Measurements from ENCODE around the gene COL4A3.

COL4A3 gene

GRCh38 chr2:227163998-227164762 is at the start of gene COL4A3, which contains the start of gene COL4A4:
TSS of gene COL4A3 (plus strand) at chr2:227164624. CDS start at chr2:227164727, 103 bp downstream.
TSS of gene COL4A4 (minus strand) at chr2:227164205. CDS start at chr2:227147483, 16,722 bp downstream.
- no peak within 1 kb of the TSS for H3K27ac ChIP-seq
- in situ Hi-C loops (cut with HindIII; ENCODE audit: low pct_ligation_motif_present, low sequenced_read_pairs) = no loop called here
- no peaks in the 10 kb centered on the region for H3K36me3 ChIP-seq (replicated peaks)
- no peak for DNase-seq
- TF ChIP-seq CTCF (IDR thresholded peaks at IDR 0.05; ENCODE audit: low read depth, low read length, missing control alignments) = no peak
- H3K27me3 ChIP-seq (replicated peaks) = no peaks in the 10 kb centered on the region
- peak within 1 kb of the TSS; percentile 56 for H3K4me3 ChIP-seq (ENCODE audit: low read depth, low read length)

GRCh38 chr2:227115761-227116160 is 48.7 kb upstream of the COL4A3 start:
- DNase-seq = no peak
- no peaks in the 10 kb centered on the region for H3K27me3 ChIP-seq (replicated peaks)
- H3K4me3 ChIP-seq (ENCODE audit: low read depth, low read length) = no peak overlapping the region
- no peak for TF ChIP-seq CTCF (IDR thresholded peaks at IDR 0.05; ENCODE audit: low read depth, low read length, missing control alignments)
- in situ Hi-C loops (cut with HindIII; ENCODE audit: low pct_ligation_motif_present, low sequenced_read_pairs) = no loop called here
- no peaks in the 10 kb centered on the region for H3K36me3 ChIP-seq (replicated peaks)
- H3K27ac ChIP-seq = no peak overlapping the region

GRCh38 chr2:227117027-227117426 is 47.4 kb upstream of the COL4A3 start:
- Histone ChIP-seq H3K4me3 (ENCODE audit: low read depth, low read length) (no peak overlapping the region), H3K27me3 (replicated peaks) (no peaks in the 10 kb centered on the region), H3K36me3 (replicated peaks) (no peaks in the 10 kb centered on the region), H3K27ac (no peak overlapping the region)
- in situ Hi-C loops (cut with HindIII; ENCODE audit: low pct_ligation_motif_present, low sequenced_read_pairs) = no loop called here
- TF ChIP-seq CTCF (IDR thresholded peaks at IDR 0.05; ENCODE audit: low read depth, low read length, missing control alignments) = no peak
- DNase-seq = no peak

- TF ChIP-seq CTCF (IDR thresholded peaks at IDR 0.05; ENCODE audit: low read depth, low read length, missing control alignments) = no peak
- DNase-seq = no peak
- Histone ChIP-seq H3K27me3 (replicated peaks) (no peaks in the 10 kb centered on the region), H3K27ac (no peak overlapping the region), H3K4me3 (ENCODE audit: low read depth, low read length) (no peak overlapping the region), H3K36me3 (replicated peaks) (no peaks in the 10 kb centered on the region)
- in situ Hi-C loops (cut with HindIII; ENCODE audit: low pct_ligation_motif_present, low sequenced_read_pairs) = no loop called here
These were observed 46.6 kb upstream of the COL4A3 start for GRCh38 chr2:227117852-227118251.

- in situ Hi-C loops (cut with HindIII; ENCODE audit: low pct_ligation_motif_present, low sequenced_read_pairs) = no loop called here
- Histone ChIP-seq H3K27ac (no peak overlapping the region), H3K4me3 (ENCODE audit: low read depth, low read length) (no peak overlapping the region), H3K36me3 (replicated peaks) (no peaks in the 10 kb centered on the region), H3K27me3 (replicated peaks) (no peaks in the 10 kb centered on the region)
- TF ChIP-seq CTCF (IDR thresholded peaks at IDR 0.05; ENCODE audit: low read depth, low read length, missing control alignments) = no peak
- DNase-seq = no peak
These were observed 46.1 kb upstream of the COL4A3 start for GRCh38 chr2:227118353-227118752.

- no peaks in the 10 kb centered on the region for H3K27me3 ChIP-seq (replicated peaks)
- no peak overlapping the region for H3K4me3 ChIP-seq (ENCODE audit: low read depth, low read length)
- no peaks in the 10 kb centered on the region for H3K36me3 ChIP-seq (replicated peaks)
- H3K27ac ChIP-seq = no peak overlapping the region
- in situ Hi-C loops (cut with HindIII; ENCODE audit: low pct_ligation_motif_present, low sequenced_read_pairs) = no loop called here
- DNase-seq = no peak
- no peak for TF ChIP-seq CTCF (IDR thresholded peaks at IDR 0.05; ENCODE audit: low read depth, low read length, missing control alignments)
These were observed 40.7 kb upstream of the COL4A3 start for GRCh38 chr2:227123697-227124096.

All from brain microvascular endothelial cell (primary cell).